ACC112 (cell line): ENCODE measurements around the gene TNNI3.
"Not testable (repeated sequence)": the region's sequence is repeated elsewhere in the genome, so short reads cannot be mapped to it uniquely, and the experiment has no call there.

Experiments
- H2AFZ ChIP-seq: fragments of 200-600 bp; sonication (generic); one replicate; pipeline ENCODE4 v1.6.0; 2017; ENCODE audit warnings: antibody characterized with exemption, low read length; ENCODE audit not compliant: unreplicated experiment
- H3K27ac ChIP-seq: fragments of 200-600 bp; sonication (generic); 2 replicates; pipeline ENCODE4 v1.5.1; 2014; ENCODE audit warnings: low read depth, mild to moderate bottlenecking, antibody characterized with exemption, low read length, moderate library complexity
- H3K27me3 ChIP-seq: fragments of 200-600 bp; sonication (generic); 2 replicates; pipeline ENCODE4 v1.6.1; 2014; ENCODE audit warnings: mild to moderate bottlenecking, antibody characterized with exemption, low read length, moderate library complexity, mixed read lengths; ENCODE audit not compliant: insufficient read depth
- H3K36me3 ChIP-seq: fragments of 200-600 bp; sonication (generic); 2 replicates; pipeline ENCODE4 v1.6.1; 2016; ENCODE audit warnings: mild to moderate bottlenecking, antibody characterized with exemption, low read length, moderate library complexity, mixed read lengths; ENCODE audit not compliant: insufficient read depth
- H3K4me1 ChIP-seq: fragments of 200-600 bp; sonication (generic); one replicate; pipeline ENCODE4 v1.6.1; 2016; ENCODE audit warnings: low read length, mixed read lengths; ENCODE audit not compliant: insufficient read depth, unreplicated experiment, control insufficient read depth
- H3K4me3 ChIP-seq: fragments of 200-600 bp; sonication (generic); 2 replicates; pipeline ENCODE4 v1.5.1; 2014; ENCODE audit warnings: mild to moderate bottlenecking, low read depth, low read length
- H3K79me2 ChIP-seq: fragments of 200-600 bp; sonication (generic); one replicate; pipeline ENCODE4 v1.6.0; 2016; ENCODE audit warnings: low read length; ENCODE audit not compliant: control insufficient read depth, unreplicated experiment, insufficient read depth

Gene TNNI3

DNA sequence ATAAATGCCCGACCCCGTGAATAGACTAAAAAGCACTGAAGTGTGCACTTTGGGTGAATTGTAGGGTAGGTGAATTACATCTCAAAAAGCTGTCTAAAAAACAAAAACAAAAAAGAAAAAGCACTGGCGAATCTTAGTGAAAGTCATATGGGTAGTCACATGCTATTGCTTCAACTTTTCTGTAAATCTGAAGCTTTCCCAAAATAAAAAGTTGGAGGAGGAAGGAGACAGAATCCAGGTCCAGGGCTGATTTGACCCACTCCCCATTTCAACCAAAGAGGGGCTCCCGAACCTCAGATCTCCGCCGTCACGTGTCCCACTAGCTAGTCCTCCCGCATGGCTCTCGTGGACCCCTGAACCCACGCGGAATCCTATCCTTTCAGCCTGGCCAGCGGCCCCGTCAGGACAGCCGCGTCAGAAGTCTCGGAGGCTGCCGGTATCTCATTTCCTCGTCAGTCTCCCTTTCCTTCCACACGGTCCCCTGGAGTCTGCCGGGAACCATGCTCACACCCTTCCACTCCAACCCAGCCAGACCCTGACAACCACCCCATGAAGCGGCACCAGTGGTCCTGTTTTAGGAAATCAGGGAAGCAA is 46.2 kb downstream of the TNNI3 start:
- Histone ChIP-seq H3K79me2 (peaks cover 48% of the 10 kb centered on the region), H3K4me1 (peaks cover 16% of the 10 kb centered on the region), H3K36me3 (no peaks in the 10 kb centered on the region), H3K4me3 (no peak overlapping the region), H2AFZ (no peak overlapping the region), H3K27ac (no peak overlapping the region), H3K27me3 (no peaks in the 10 kb centered on the region)

DNA sequence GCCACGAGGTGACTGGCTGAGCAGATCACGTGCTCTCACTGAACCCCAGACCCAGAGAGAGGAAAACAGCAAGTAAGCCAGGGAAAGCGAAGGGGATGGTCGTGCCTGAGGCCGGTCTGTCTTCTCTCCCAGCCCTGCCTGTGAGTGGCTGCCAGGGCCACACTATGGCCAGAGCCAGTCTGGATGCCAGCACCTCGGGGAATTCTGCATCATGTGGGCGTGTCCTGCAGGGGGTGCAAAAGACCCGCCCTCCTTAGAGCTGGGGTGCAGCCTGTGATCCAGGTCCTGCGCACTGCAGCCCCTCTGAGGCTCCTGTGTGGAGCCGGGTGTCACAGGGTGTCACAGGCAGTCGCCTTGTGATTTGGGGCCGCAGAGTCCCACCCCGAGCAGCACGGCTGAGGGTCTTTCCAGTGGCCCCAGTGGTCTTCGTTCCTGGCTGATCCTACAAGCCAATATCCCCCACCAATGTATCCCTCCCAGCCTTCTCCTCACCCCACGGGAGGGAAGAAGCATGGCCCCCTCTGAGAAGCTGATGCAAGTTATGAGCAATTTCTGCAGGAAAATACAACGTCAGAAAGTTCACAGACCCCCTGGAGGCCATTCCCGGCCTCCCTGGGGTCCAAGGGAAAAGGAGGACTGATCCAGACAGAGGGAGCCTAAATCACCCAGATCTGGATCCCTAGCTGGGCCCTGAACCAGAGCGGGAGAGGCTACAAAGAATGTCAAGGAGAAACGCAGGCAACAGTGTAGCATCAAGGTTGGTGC is 47.8 kb downstream of the TNNI3 start:
- Histone ChIP-seq H3K36me3 (no peaks in the 10 kb centered on the region), H3K4me3 (no peak overlapping the region), H3K4me1 (peaks cover 7% of the 10 kb centered on the region), H3K27me3 (no peaks in the 10 kb centered on the region), H2AFZ (no peak overlapping the region), H3K27ac (no peak overlapping the region), H3K79me2 (peaks cover 37% of the 10 kb centered on the region)

DNA sequence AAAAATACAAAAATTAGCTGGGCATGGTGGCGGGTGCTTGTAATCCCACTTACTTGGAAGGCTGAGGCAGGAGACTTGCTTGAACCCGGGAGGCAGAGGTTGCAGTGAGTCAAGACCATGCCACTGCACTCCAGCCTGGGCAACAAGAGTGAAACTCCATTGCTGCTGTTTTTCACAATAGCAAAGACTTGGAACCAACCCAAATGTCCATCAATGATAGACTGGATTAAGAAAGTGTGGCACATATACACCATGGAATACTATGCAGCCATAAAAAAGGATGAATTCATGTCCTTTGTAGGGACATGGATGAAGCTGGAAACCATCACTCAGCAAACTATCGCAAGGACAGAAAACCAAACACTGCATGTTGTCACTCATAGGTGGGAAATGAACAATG is 50.3 kb downstream of the TNNI3 start:
- H2AFZ ChIP-seq, H3K27me3 ChIP-seq, H3K4me3 ChIP-seq, H3K27ac ChIP-seq, H3K36me3 ChIP-seq, H3K4me1 ChIP-seq: not testable (repeated sequence)
- peaks cover 12% of the 10 kb centered on the region for H3K79me2 ChIP-seq

DNA sequence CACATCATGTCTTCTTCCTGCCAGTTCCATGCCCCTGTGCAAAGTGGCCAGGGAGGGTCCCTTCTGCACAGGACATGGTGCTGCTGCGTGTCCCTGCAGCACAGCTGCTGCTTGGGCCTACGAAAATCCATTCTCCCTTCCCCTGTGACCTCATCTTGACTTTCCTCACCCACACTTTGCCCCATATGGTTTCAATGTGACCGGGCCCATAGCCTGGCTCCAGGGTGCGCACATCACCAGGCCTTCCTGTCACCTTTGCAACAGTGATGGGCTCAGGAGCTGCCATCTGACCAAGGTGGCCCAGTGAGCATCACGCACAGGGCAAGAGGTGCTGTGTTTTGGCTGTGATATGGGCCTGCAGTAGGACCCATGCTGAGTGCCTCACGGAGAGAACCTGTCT is 50.9 kb downstream of the TNNI3 start:
- Histone ChIP-seq H3K27me3 (no peaks in the 10 kb centered on the region), H3K4me3 (no peak overlapping the region), H3K36me3 (peaks cover 8% of the 10 kb centered on the region; the same call in 1 of the 2 replicates), H3K79me2 (peaks cover 10% of the 10 kb centered on the region), H3K27ac (no peak overlapping the region), H2AFZ (no peak overlapping the region), H3K4me1 (no peaks in the 10 kb centered on the region)

DNA sequence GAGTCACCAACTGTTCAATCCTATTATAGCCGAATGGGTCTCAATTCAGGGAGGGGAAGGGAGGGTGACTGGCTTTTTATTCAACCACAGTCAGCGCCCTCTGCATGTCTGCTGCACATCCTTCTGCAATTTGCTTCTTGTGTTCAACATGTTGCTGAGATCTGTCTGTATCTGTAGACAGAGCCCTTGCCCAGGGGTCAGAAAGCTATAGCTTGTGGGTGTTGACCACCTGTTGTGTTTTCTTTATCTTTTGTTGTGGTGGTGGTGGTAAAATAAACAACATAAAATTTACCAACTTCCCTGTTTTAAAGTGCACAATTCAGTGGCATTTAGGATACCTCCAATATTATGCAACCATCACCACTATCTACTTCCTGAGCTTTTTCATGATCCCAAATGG is 52.3 kb downstream of the TNNI3 start:
- Histone ChIP-seq H3K4me3 (no peak overlapping the region), H3K79me2 (peaks cover 10% of the 10 kb centered on the region), H3K27ac (no peak overlapping the region), H2AFZ (no peak overlapping the region), H3K36me3 (peaks cover 8% of the 10 kb centered on the region; the same call in 1 of the 2 replicates), H3K4me1 (no peaks in the 10 kb centered on the region), H3K27me3 (no peaks in the 10 kb centered on the region)

DNA sequence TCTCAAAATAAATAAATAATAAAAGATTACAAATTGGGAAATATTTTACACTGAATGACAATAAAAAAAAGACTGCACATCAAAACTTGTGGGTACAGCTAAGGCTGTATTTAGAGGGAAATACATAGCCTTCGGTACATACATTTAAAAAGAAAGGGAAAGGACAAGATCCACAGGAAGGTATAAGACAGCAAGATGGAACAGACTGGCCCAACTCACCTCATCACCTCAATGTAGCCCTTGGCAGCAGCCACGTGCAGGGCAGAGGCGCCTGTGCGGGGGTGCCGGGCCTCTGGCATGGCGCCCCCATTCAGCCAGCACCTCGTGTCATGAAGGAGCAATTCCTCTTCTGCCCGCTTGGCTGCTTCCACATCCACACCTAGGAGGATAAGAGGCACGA is 54.3 kb downstream of the TNNI3 start:
- peaks cover 10% of the 10 kb centered on the region for H3K79me2 ChIP-seq
- no peak overlapping the region for H2AFZ ChIP-seq
- no peaks in the 10 kb centered on the region for H3K4me1 ChIP-seq
- H3K36me3 ChIP-seq: peaks cover 8% of the 10 kb centered on the region; the same call in 1 of the 2 replicates
- no peak overlapping the region for H3K27ac ChIP-seq
- H3K4me3 ChIP-seq: no peak overlapping the region
- no peaks in the 10 kb centered on the region for H3K27me3 ChIP-seq
